AML-193 (cell line): ENCODE results near the gene ACY1.
"Not testable (repeated sequence)": the region's sequence is repeated elsewhere in the genome, so short reads cannot be mapped to it uniquely, and the experiment has no call there.

Experiments used
- DNase-seq, 2 experiments: peaks; one replicate each; lab custom pipeline; 2025; lab: John Stamatoyannopoulos, UW

Gene ACY1

GRCh38 chr3:51983578-51984268 is 388 bp downstream of the ACY1 start:
- no peak for DNase-seq

- no peak for DNase-seq
These were observed 923 bp downstream of the ACY1 start for GRCh38 chr3:51984269-51984647.

GRCh38 chr3:51985063-51985462 is 1.7 kb downstream of the ACY1 start:
- DNase-seq, result no peak

GRCh38 chr3:51986010-51986947 is 2.9 kb downstream of the ACY1 start:
- no peak for DNase-seq

- no peak for DNase-seq
These were observed 4.2 kb downstream of the ACY1 start for GRCh38 chr3:51987568-51987967.

- DNase-seq, result no peak
These were observed 5.2 kb downstream of the ACY1 start for GRCh38 chr3:51988286-51989146.

- DNase-seq, result not testable (repeated sequence)
These were observed 7.2 kb downstream of the ACY1 start for GRCh38 chr3:51990501-51990971.

GRCh38 chr3:51992017-51992682 is 8.8 kb downstream of the ACY1 start:
- DNase-seq, result no peak

GRCh38 chr3:51993657-51994056 is 10.3 kb downstream of the ACY1 start:
- not testable (repeated sequence) for DNase-seq

GRCh38 chr3:51994530-51994929 is 11.2 kb downstream of the ACY1 start:
- DNase-seq, result no peak

- peak; percentile 98 to 99 for DNase-seq
These were observed 12.2 kb downstream of the ACY1 start, which contains the start of gene RPL29 for GRCh38 chr3:51995346-51996163. RPL29 (minus strand) TSS chr3:51995895; CDS start chr3:51995461, 434 bp downstream.

GRCh38 chr3:51997172-51997571 is 13.8 kb downstream of the ACY1 start:
- no peak for DNase-seq

- no peak for DNase-seq
These were observed 14.7 kb downstream of the ACY1 start for GRCh38 chr3:51997935-51998596.

- peak in 1 of 2 experiments; percentile 22 for DNase-seq
These were observed 15.4 kb downstream of the ACY1 start for GRCh38 chr3:51998774-51999173.

GRCh38 chr3:51999846-52000245 is 16.5 kb downstream of the ACY1 start:
- no peak for DNase-seq

GRCh38 chr3:52001443-52001974 is 18.2 kb downstream of the ACY1 start:
- DNase-seq, result peak; percentile 54 to 80

- DNase-seq, result no peak
These were observed 19.4 kb downstream of the ACY1 start for GRCh38 chr3:52002748-52003147.

- no peak for DNase-seq
These were observed 20.9 kb downstream of the ACY1 start for GRCh38 chr3:52004163-52004787.

GRCh38 chr3:52004906-52005395 is 21.6 kb downstream of the ACY1 start:
- DNase-seq, result no peak
